ENCODE results near the gene CNTN6. TPM values are rescaled to one million over a fixed set of nuclear protein-coding genes. Genes with fewer than 3 reads are reported as not detected.

CNTN6 gene
- total RNA-seq, 2 experiments from 2014 or later, result not detected

- H3K27me3 Mint-ChIP-seq, result no peaks in the 10 kb centered on the region
- no peaks in the 10 kb centered on the region for H3K36me3 Mint-ChIP-seq
- H3K4me1 Mint-ChIP-seq, result no peaks in the 10 kb centered on the region
Observed at GRCh38 chr3:1207904-1208303, 115.1 kb downstream of the CNTN6 start.

DNA sequence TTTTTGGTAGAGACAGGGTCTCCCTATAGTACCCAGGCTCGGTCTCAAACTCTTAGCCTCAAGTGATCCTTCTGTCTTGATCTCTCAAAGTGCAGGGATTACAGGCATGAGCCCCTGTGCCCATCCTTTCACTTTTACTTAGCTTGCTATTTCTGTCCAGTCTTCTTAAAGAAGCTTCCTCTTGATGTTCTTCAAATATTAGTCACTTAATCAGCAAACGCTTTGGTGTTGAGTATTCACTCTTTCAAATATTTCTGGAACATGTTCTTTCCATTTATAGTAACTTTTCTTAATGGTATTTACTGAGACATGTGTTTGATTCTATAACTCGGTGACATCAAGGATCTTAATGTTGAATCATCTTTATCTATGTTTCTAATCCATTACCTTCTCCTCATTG is 122.1 kb downstream of the CNTN6 start:
- H3K9me3 Mint-ChIP-seq, result peaks cover 6% of the 10 kb centered on the region
- no peaks in the 10 kb centered on the region for H3K36me3 Mint-ChIP-seq
- no peak overlapping the region for H3K27ac Mint-ChIP-seq

More at GRCh38 chr3:1207904-1208303, 115.1 kb downstream of the CNTN6 start:
- Mint-ChIP-seq H3K9me3 (no peaks in the 10 kb centered on the region), H3K4me3 (no peak overlapping the region), H3K27ac (no peak overlapping the region)
- no peak for DNase-seq

DNA sequence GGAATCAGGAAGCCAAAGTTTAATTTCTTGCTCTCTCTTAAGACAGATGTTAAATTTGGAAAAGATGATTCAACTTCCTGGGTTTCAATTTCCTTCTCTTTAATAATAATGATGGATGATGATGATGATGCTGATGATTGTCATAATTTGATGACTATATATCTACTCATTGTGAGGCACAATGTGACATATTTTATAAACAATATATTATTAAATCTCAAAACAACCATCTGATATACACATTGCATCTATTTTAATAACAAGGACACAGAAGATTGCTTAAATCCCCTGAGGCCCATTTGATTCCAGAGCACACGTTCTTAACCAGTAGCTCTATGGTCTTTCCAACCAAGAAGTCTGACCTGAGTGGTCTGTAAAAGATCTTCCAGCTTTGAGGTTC is 124.0 kb downstream of the CNTN6 start:
- no peaks in the 10 kb centered on the region for H3K27me3 Mint-ChIP-seq
- no peak overlapping the region for H3K27ac Mint-ChIP-seq
- no peaks in the 10 kb centered on the region for H3K36me3 Mint-ChIP-seq
- H3K9me3 Mint-ChIP-seq, result peaks cover 6% of the 10 kb centered on the region
- DNase-seq, result no peak
- no peaks in the 10 kb centered on the region for H3K4me1 Mint-ChIP-seq
- no peak overlapping the region for H3K4me3 Mint-ChIP-seq

More for the DNA sequence above, 122.1 kb downstream of the CNTN6 start:
- Mint-ChIP-seq H3K4me1 (no peaks in the 10 kb centered on the region), H3K4me3 (no peak overlapping the region), H3K27me3 (no peaks in the 10 kb centered on the region)
- no peak for DNase-seq

GRCh38 chr3:1227111-1227510 is 134.3 kb downstream of the CNTN6 start:
- Mint-ChIP-seq H3K4me1 (no peaks in the 10 kb centered on the region), H3K36me3 (no peaks in the 10 kb centered on the region), H3K4me3 (no peak overlapping the region), H3K27ac (no peak overlapping the region), H3K9me3 (no peaks in the 10 kb centered on the region), H3K27me3 (no peaks in the 10 kb centered on the region)
- DNase-seq, result no peak

GRCh38 chr3:1228289-1228688 is 135.5 kb downstream of the CNTN6 start:
- Mint-ChIP-seq H3K4me1 (no peaks in the 10 kb centered on the region), H3K27me3 (no peaks in the 10 kb centered on the region), H3K27ac (no peak overlapping the region), H3K9me3 (no peaks in the 10 kb centered on the region), H3K36me3 (no peaks in the 10 kb centered on the region), H3K4me3 (no peak overlapping the region)
- no peak for DNase-seq

DNA sequence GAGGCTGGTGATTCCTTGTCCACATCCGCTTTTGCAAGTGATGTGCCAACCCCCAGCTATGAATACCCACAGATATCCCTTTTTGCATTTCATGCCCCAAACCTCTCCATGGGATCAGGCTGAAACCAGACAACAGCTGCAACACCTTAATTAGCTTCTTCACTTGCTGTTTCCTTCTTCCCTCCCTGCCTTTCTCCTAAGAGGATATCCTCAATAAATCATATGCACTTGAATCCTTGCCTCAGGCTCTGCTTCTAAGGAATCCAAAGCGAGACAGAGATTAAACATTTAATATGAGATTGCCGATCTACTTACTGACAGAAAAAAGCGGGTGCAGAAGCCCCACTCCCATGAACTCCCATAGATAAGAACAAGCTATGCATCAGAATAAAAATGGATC is 138.1 kb downstream of the CNTN6 start:
- no peaks in the 10 kb centered on the region for H3K27me3 Mint-ChIP-seq
- no peak overlapping the region for H3K4me3 Mint-ChIP-seq
- no peak for DNase-seq
- H3K36me3 Mint-ChIP-seq, result no peaks in the 10 kb centered on the region
- no peak overlapping the region for H3K27ac Mint-ChIP-seq
- H3K4me1 Mint-ChIP-seq, result no peaks in the 10 kb centered on the region
- peaks cover 1% of the 10 kb centered on the region for H3K9me3 Mint-ChIP-seq

- H3K27ac Mint-ChIP-seq, result no peak overlapping the region
Observed at GRCh38 chr3:1232276-1232675, 139.5 kb downstream of the CNTN6 start.

DNA sequence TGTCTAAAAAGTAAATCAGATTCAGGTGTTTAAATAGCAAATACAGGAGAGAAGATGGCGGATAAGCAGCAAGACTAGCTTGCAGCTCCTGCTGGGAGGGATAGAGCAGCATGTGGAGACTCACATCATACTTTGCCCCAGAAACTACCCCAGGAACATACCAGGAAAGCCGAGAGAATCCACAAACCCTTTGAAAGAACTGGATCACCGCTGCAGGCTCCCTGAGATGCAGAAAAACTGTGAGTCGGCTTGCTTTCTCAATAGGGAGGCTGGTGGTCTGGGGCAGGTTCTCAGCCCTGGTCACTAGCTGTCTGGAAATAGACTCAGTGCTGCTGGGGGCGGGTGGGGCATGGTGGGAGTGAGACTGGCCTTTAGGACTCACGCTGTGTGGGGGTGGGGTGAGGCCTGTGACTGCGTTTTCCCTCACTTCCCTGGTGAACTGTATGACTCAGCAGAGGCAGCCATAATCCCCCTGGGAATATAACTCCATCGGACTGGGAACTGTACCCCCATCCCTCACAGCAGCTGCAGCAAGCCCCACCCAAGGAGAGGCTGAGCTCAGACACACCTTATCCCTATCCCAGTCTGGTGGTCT is 142.8 kb downstream of the CNTN6 start:
- no peaks in the 10 kb centered on the region for H3K36me3 Mint-ChIP-seq
- no peak overlapping the region for H3K27ac Mint-ChIP-seq
- no peak overlapping the region for H3K4me3 Mint-ChIP-seq
- peaks cover 5% of the 10 kb centered on the region for H3K9me3 Mint-ChIP-seq
- no peaks in the 10 kb centered on the region for H3K4me1 Mint-ChIP-seq
- DNase-seq, result no peak
- no peaks in the 10 kb centered on the region for H3K27me3 Mint-ChIP-seq

More at GRCh38 chr3:1232276-1232675, 139.5 kb downstream of the CNTN6 start:
- Mint-ChIP-seq H3K4me3 (no peak overlapping the region), H3K36me3 (no peaks in the 10 kb centered on the region), H3K27me3 (no peaks in the 10 kb centered on the region), H3K4me1 (no peaks in the 10 kb centered on the region), H3K9me3 (peaks cover 1% of the 10 kb centered on the region)
- DNase-seq, result no peak

DNA sequence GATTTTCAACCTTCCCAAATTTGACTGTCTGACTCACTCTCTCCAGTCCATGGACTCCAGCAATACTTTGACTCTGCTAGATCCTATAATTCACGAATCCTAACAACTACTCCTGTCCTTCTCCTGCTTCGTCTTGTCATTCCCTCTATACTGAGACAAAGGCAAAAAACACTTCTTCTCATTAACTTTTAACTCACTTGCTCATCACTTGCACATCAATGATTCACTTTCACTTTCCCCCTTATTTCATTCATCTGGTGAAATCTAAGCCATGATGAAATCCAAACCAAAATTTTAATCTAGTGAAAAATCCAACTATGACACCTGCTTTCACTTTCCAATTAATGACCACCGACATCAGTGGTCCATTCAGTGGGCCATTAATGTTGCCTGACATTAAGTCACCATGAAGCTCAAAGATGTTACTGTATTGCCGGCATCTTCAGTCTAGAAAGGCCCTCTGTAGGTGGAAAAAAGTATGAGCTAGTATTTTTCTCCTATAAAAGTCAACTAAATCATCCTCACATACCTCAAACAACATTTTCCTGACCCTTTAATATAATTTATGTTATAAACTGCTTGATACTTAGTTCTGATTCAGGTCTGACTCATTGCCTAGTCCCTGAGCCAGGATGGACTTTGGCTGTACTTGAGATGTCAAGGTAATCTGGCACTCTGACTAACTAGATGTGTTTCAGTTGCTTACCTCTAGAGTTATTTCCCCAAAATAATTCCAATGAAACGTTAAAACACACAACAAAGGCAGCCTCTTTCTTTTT is 158.6 kb downstream of the CNTN6 start:
- H3K4me1 Mint-ChIP-seq, result no peaks in the 10 kb centered on the region
- DNase-seq, result no peak
- peaks cover 5% of the 10 kb centered on the region for H3K9me3 Mint-ChIP-seq
- H3K4me3 Mint-ChIP-seq, result no peak overlapping the region
- no peaks in the 10 kb centered on the region for H3K36me3 Mint-ChIP-seq
- H3K27me3 Mint-ChIP-seq, result no peaks in the 10 kb centered on the region
- no peak overlapping the region for H3K27ac Mint-ChIP-seq

GRCh38 chr3:1252061-1252430 is 159.2 kb downstream of the CNTN6 start:
- Mint-ChIP-seq H3K27me3 (no peaks in the 10 kb centered on the region), H3K4me3 (no peak overlapping the region), H3K27ac (no peak overlapping the region), H3K9me3 (peaks cover 5% of the 10 kb centered on the region), H3K4me1 (no peaks in the 10 kb centered on the region), H3K36me3 (no peaks in the 10 kb centered on the region)
- DNase-seq, result no peak

DNA sequence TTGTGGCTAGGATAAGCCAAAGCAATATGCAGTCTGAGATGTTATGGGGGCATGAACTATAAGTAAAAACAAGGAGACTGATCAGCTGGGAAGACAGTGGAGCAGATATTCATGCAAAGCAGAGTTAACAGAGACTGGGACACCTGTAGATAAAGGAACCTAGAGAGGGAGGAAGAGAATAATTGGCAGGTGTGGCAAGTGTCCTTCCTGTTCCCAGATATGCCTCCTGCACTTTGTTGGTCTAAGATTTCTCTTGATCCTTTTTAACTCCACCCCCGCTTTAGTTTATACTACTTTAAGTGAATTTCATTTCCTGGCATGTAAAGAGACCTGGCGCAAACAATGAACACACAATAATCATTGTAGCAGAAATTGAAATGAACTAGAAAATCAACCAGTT is 169.4 kb downstream of the CNTN6 start:
- no peaks in the 10 kb centered on the region for H3K4me1 Mint-ChIP-seq
- no peaks in the 10 kb centered on the region for H3K27me3 Mint-ChIP-seq
- no peak overlapping the region for H3K4me3 Mint-ChIP-seq
- H3K36me3 Mint-ChIP-seq, result no peaks in the 10 kb centered on the region
- no peak overlapping the region for H3K27ac Mint-ChIP-seq
- no peak for DNase-seq
- H3K9me3 Mint-ChIP-seq, result no peaks in the 10 kb centered on the region

GRCh38 chr3:1263121-1263520 is 170.3 kb downstream of the CNTN6 start:
- H3K4me3 Mint-ChIP-seq, result no peak overlapping the region

DNA sequence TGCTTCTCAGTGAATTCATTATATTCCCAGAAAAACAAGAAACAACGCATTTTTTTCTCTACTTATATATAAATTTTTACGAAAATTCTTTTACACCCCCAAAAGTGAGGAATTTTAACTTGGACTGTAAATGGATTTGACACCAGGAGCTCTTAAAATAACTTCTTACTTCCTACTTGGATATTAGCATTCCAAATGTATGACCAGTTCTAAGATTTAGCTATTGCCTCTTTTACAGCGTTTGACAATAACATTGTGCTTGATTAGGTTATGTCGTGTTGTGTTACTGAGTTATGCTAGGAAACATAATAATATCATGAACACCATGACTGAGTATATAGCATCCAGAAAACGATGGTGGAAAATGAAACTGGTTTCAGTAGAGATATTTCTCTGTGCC is 177.0 kb downstream of the CNTN6 start:
- Mint-ChIP-seq H3K4me3 (no peak overlapping the region), H3K27ac (no peak overlapping the region), H3K4me1 (no peaks in the 10 kb centered on the region), H3K9me3 (no peaks in the 10 kb centered on the region), H3K27me3 (no peaks in the 10 kb centered on the region), H3K36me3 (no peaks in the 10 kb centered on the region)
- DNase-seq, result no peak

More at GRCh38 chr3:1263121-1263520, 170.3 kb downstream of the CNTN6 start:
- DNase-seq, result no peak
- no peaks in the 10 kb centered on the region for H3K27me3 Mint-ChIP-seq
- no peaks in the 10 kb centered on the region for H3K4me1 Mint-ChIP-seq
- no peaks in the 10 kb centered on the region for H3K36me3 Mint-ChIP-seq
- no peaks in the 10 kb centered on the region for H3K9me3 Mint-ChIP-seq
- no peak overlapping the region for H3K27ac Mint-ChIP-seq

- Mint-ChIP-seq H3K9me3 (no peaks in the 10 kb centered on the region), H3K27ac (no peak overlapping the region), H3K4me3 (no peak overlapping the region), H3K4me1 (no peaks in the 10 kb centered on the region), H3K27me3 (no peaks in the 10 kb centered on the region), H3K36me3 (no peaks in the 10 kb centered on the region)
- DNase-seq, result no peak
Observed at GRCh38 chr3:1272546-1273265, 179.9 kb downstream of the CNTN6 start.

GRCh38 chr3:1275495-1275894 is 182.7 kb downstream of the CNTN6 start:
- Mint-ChIP-seq H3K27me3 (no peaks in the 10 kb centered on the region), H3K9me3 (no peaks in the 10 kb centered on the region), H3K36me3 (no peaks in the 10 kb centered on the region), H3K4me3 (no peak overlapping the region), H3K4me1 (no peaks in the 10 kb centered on the region), H3K27ac (no peak overlapping the region)
- no peak for DNase-seq

Data from activated naive CD8-positive, alpha-beta T cell treated with anti-CD3 and anti-CD28 coated beads for 36 hours (primary cell).